ENCODE data around the gene DENND2A.
"Not testable (repeated sequence)": the region's sequence is repeated elsewhere in the genome, so short reads cannot be mapped to it uniquely, and the experiment has no call there.

Gene DENND2A

GRCh38 chr7:140568021-140568813 is 72.4 kb downstream of the DENND2A start:
- Mint-ChIP-seq H3K27me3 (peaks cover 4% of the 10 kb centered on the region), H3K9me3 (no peaks in the 10 kb centered on the region), H3K4me3 (no peak overlapping the region), H3K4me1 (no peaks in the 10 kb centered on the region), H3K27ac (no peak overlapping the region)
- no peak for ATAC-seq
- no peak for DNase-seq

GRCh38 chr7:140566186-140566585 is 74.4 kb downstream of the DENND2A start:
- not testable (repeated sequence) for H3K27ac Mint-ChIP-seq, ATAC-seq, H3K4me1 Mint-ChIP-seq, H3K9me3 Mint-ChIP-seq, H3K27me3 Mint-ChIP-seq, H3K4me3 Mint-ChIP-seq, DNase-seq

- H3K4me3 Mint-ChIP-seq, DNase-seq, H3K4me1 Mint-ChIP-seq, H3K27ac Mint-ChIP-seq, H3K9me3 Mint-ChIP-seq, ATAC-seq, H3K27me3 Mint-ChIP-seq: not testable (repeated sequence)
Measured at GRCh38 chr7:140565761-140566160, 74.9 kb downstream of the DENND2A start.

GRCh38 chr7:140564643-140565042 is 76.0 kb downstream of the DENND2A start:
- ATAC-seq (no peak), DNase-seq (no peak)
- no peaks in the 10 kb centered on the region for H3K27me3 Mint-ChIP-seq
- H3K27ac Mint-ChIP-seq, result no peak overlapping the region
- no peaks in the 10 kb centered on the region for H3K4me1 Mint-ChIP-seq
- H3K4me3 Mint-ChIP-seq, result no peak overlapping the region
- no peaks in the 10 kb centered on the region for H3K9me3 Mint-ChIP-seq

GRCh38 chr7:140562926-140563481 is 77.6 kb downstream of the DENND2A start:
- no peaks in the 10 kb centered on the region for H3K4me1 Mint-ChIP-seq
- H3K27ac Mint-ChIP-seq, result no peak overlapping the region
- ATAC-seq (no peak), DNase-seq (no peak)
- no peaks in the 10 kb centered on the region for H3K9me3 Mint-ChIP-seq
- no peaks in the 10 kb centered on the region for H3K27me3 Mint-ChIP-seq
- no peak overlapping the region for H3K4me3 Mint-ChIP-seq

- Mint-ChIP-seq H3K27me3 (no peaks in the 10 kb centered on the region), H3K4me3 (no peak overlapping the region), H3K9me3 (no peaks in the 10 kb centered on the region), H3K27ac (no peak overlapping the region), H3K4me1 (no peaks in the 10 kb centered on the region)
- ATAC-seq (no peak), DNase-seq (no peak)
Measured at GRCh38 chr7:140559410-140559809, 81.2 kb downstream of the DENND2A start.

- Mint-ChIP-seq H3K27me3 (no peaks in the 10 kb centered on the region), H3K4me3 (no peak overlapping the region), H3K27ac (no peak overlapping the region), H3K4me1 (no peaks in the 10 kb centered on the region), H3K9me3 (no peaks in the 10 kb centered on the region)
- ATAC-seq, result no peak
- no peak for DNase-seq
Measured at GRCh38 chr7:140557809-140558518, 82.6 kb downstream of the DENND2A start.

GRCh38 chr7:140557069-140557468 is 83.5 kb downstream of the DENND2A start:
- no peak for ATAC-seq

GRCh38 chr7:140553236-140553635 is 87.4 kb downstream of the DENND2A start:
- H3K27me3 Mint-ChIP-seq, H3K4me1 Mint-ChIP-seq, H3K9me3 Mint-ChIP-seq, DNase-seq, H3K27ac Mint-ChIP-seq, ATAC-seq, H3K4me3 Mint-ChIP-seq: not testable (repeated sequence)

More at GRCh38 chr7:140557069-140557468, 83.5 kb downstream of the DENND2A start:
- H3K9me3 Mint-ChIP-seq, result no peaks in the 10 kb centered on the region
- H3K4me3 Mint-ChIP-seq, result no peak overlapping the region
- H3K4me1 Mint-ChIP-seq, result no peaks in the 10 kb centered on the region
- no peak for DNase-seq
- no peak overlapping the region for H3K27ac Mint-ChIP-seq
- no peaks in the 10 kb centered on the region for H3K27me3 Mint-ChIP-seq

GRCh38 chr7:140552240-140552679 is 88.4 kb downstream of the DENND2A start:
- no peaks in the 10 kb centered on the region for H3K9me3 Mint-ChIP-seq
- H3K4me1 Mint-ChIP-seq, result no peaks in the 10 kb centered on the region
- no peaks in the 10 kb centered on the region for H3K27me3 Mint-ChIP-seq
- ATAC-seq, result no peak
- H3K27ac Mint-ChIP-seq, result no peak overlapping the region
- no peak overlapping the region for H3K4me3 Mint-ChIP-seq
- no peak for DNase-seq

GRCh38 chr7:140551355-140552239 is 89.0 kb downstream of the DENND2A start:
- Mint-ChIP-seq H3K27me3 (no peaks in the 10 kb centered on the region), H3K4me3 (no peak overlapping the region), H3K27ac (no peak overlapping the region), H3K4me1 (no peaks in the 10 kb centered on the region), H3K9me3 (no peaks in the 10 kb centered on the region)
- no peak for ATAC-seq
- DNase-seq, result no peak

GRCh38 chr7:140546947-140547346 is 93.7 kb downstream of the DENND2A start:
- peaks cover 23% of the 10 kb centered on the region for H3K27me3 Mint-ChIP-seq
- DNase-seq, result no peak
- no peak overlapping the region for H3K4me3 Mint-ChIP-seq
- H3K9me3 Mint-ChIP-seq, result no peaks in the 10 kb centered on the region
- H3K27ac Mint-ChIP-seq, result no peak overlapping the region
- H3K4me1 Mint-ChIP-seq, result no peaks in the 10 kb centered on the region
- no peak for ATAC-seq

- H3K4me1 Mint-ChIP-seq, result no peaks in the 10 kb centered on the region
- H3K9me3 Mint-ChIP-seq, result no peaks in the 10 kb centered on the region
- H3K4me3 Mint-ChIP-seq, result no peak overlapping the region
- H3K27ac Mint-ChIP-seq, result no peak overlapping the region
- DNase-seq, result no peak
- H3K27me3 Mint-ChIP-seq, result peaks cover 37% of the 10 kb centered on the region
- no peak for ATAC-seq
Measured at GRCh38 chr7:140544388-140544826, 96.2 kb downstream of the DENND2A start.

- no peak overlapping the region for H3K27ac Mint-ChIP-seq
- H3K4me3 Mint-ChIP-seq, result no peak overlapping the region
- H3K4me1 Mint-ChIP-seq, result no peaks in the 10 kb centered on the region
- H3K27me3 Mint-ChIP-seq, result peaks cover 37% of the 10 kb centered on the region
- DNase-seq (no peak), ATAC-seq (no peak)
- H3K9me3 Mint-ChIP-seq, result no peaks in the 10 kb centered on the region
Measured at GRCh38 chr7:140542228-140542603, 98.4 kb downstream of the DENND2A start.

GRCh38 chr7:140541513-140542227 is 98.9 kb downstream of the DENND2A start:
- Mint-ChIP-seq H3K27ac (no peak overlapping the region), H3K4me3 (no peak overlapping the region), H3K9me3 (no peaks in the 10 kb centered on the region), H3K27me3 (peaks cover 37% of the 10 kb centered on the region), H3K4me1 (no peaks in the 10 kb centered on the region)
- DNase-seq, result no peak
- ATAC-seq, result no peak

Data from stimulated activated naive CD8-positive, alpha-beta T cell treated with anti-CD3 and anti-CD28 coated beads, Interleukin-15, amount 100 ng/mL, for 72 hours (primary cell).